Omental fat pad (tissue), 4 donors: ENCODE results near the gene HAUS8. TPM values are rescaled to one million over a fixed set of nuclear protein-coding genes. Genes with fewer than 3 reads are reported as not detected.

Experiments used
- ATAC-seq: fragments of 150-250 bp; one replicate; pipeline ENCODE4 v1.9.1; 2016; ENCODE audit warnings: mild to moderate bottlenecking, moderate library complexity; ENCODE audit not compliant: low FRiP score
- DNase-seq: peaks from one replicate; pipeline ENCODE4 v3.0.0-alpha.2; 2019; ENCODE audit warnings: low spot score
- CTCF ChIP-seq, 3 donors: fragments of 450-650 bp; IDR thresholded peaks; one replicate each; pipeline ENCODE4 v1.5.1; 2016 to 2017; ENCODE audit warnings: antibody characterized with exemption in 3 of 3, mild to moderate bottlenecking in 3 of 3, moderate library complexity in 2 of 3
- total RNA-seq, 4 donors: library from RNA; depleted of rRNA; stranded (reverse); fragments of >200 nt; gene quantifications; one replicate each; pipeline ENCODE4 v1.1.0, GENCODE V29; 2016

HAUS8 gene
- total RNA-seq, 4 donors from 2014 or later, result 4.0 to 7.3 (median 6.1) TPM

DNA sequence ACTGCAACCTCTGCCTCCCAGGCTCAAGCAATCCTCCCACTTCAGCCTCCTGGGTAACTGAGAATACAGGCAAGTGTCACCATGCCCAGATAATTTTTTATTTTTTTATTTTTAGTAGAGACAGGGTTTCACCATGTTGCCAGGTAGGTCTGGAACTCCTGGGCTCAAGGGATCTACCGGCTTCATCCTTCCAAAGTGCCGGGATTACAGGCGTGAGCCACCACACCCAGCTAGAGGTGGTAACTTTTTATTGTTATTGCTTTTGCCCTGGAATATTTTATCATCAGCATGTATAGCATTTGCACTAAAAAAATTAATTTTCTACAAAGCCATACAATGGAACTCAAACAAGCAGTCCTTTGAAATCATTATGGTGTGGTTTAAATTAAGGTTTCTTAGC lies 14.0 kb downstream of the HAUS8 start:
- DNase-seq (no peak), ATAC-seq (no peak)
- TF ChIP-seq CTCF (IDR thresholded peaks at IDR 0.05), result no peak

DNA sequence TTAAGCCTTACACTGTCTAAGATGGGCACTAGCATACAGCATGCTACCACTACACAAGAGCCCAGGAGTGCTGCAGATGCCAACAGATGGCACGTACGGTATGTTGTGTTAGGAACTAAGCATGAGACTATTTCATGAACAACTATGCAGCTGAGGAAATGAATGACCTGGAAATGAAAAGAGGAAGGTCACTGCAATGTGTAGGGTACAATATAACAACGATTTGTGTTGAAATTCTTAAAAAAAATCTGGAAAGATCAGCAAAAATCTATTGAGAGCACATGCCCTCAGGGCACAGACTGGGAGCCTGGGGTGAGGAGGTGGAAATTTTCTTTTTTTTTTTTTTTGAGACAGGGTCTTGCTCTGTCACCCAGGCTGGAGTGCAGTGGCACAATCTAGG lies 14.4 kb downstream of the HAUS8 start:
- TF ChIP-seq CTCF (IDR thresholded peaks at IDR 0.05), result no peak
- DNase-seq (no peak), ATAC-seq (no peak)

DNA sequence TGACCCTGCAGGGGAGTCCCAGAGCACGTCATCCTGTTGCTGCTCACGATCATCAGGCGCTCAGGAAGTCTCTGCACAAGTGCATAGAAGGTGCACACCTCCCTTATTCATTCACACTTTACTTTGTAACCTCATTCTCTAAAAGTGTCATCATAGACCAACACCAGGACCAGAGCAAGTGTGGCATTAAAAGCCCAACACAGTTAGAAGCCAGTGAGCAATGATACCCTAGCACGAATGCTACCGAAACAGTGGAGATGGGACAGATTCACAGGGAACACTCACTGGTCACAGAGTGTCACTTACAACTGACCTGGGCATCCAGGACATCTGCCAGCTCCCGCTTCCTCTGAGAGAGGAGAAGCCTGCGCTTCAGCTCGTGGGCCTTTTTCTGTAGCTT lies 17.0 kb downstream of the HAUS8 start:
- no peak for DNase-seq
- TF ChIP-seq CTCF (IDR thresholded peaks at IDR 0.05), result no peak
- ATAC-seq, result no peak

DNA sequence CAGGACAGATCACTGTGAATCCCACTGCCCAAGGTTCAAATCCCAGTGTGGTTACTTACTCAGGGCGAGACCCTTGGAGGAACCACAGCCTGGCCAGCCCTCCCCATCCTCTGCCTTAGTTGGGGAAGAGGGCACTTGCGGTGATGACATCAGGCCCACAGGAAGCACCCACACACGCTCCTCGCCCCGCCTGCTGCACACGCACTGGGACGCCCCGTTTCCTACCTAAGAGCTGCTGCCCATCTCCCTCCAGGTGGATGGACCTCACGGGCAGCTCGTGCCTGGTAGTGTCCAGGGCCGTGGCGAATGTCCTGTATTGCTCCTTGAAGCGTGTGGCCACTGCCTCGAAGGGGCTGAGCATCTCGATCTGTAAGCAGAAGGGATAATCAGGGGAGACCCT lies 19.6 kb downstream of the HAUS8 start:
- no peak for ATAC-seq
- no peak for DNase-seq
- no peak for TF ChIP-seq CTCF (IDR thresholded peaks at IDR 0.05)

DNA sequence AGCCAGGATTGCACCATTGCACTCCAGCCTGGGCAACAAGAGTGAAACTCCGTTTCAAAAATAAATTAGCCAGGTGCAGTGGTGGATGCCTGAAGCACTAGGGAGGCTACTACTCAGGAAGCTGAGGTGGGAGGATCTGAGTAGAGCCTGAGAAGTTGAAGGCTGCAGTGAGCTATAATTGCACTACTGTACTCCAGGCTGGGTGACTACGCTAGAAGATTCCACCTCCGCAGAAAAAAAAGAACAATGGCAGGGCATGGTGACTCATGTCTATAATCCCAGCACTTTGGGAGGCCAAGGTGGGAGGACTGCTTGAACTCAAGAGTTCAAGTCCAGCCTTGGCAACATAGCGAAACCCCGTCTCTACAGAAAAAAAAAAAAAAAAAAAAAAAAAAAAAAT lies 20.5 kb downstream of the HAUS8 start:
- no peak for DNase-seq
- ATAC-seq, result no peak
- no peak for TF ChIP-seq CTCF (IDR thresholded peaks at IDR 0.05)

DNA sequence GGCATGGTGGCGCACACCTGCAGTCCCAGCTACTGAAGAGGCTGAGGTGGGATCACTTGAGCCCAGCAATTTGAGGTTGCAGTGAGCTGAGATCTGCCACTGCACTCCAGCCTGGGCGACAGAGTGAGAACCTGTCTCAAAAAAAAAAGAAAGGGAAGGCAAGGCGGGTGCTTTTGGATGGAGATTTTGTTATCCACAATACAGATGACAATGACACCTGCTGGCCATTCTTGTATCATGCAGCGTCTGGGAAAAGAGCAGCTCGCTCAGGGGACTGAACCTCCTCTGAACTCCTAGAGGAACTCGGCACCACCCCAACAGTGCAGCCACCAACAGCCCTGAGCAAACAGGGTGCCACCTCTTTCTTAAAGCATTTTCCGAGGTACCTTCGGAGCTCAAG lies 22.8 kb downstream of the HAUS8 start:
- ATAC-seq (no peak), DNase-seq (no peak)
- no peak for TF ChIP-seq CTCF (IDR thresholded peaks at IDR 0.05)

- no peak for TF ChIP-seq CTCF (IDR thresholded peaks at IDR 0.05)
- no peak for DNase-seq
- ATAC-seq, result peak; percentile 74
Observed at GRCh38 chr19:17049711-17050280, 25.5 kb downstream of the HAUS8 start.
